Esophagus muscularis mucosa (tissue), 4 donors: Measurements from ENCODE around the gene STAP2. TPM values are rescaled to one million over a fixed set of nuclear protein-coding genes. Genes with fewer than 3 reads are reported as not detected.

Experiments
- DNase-seq: peaks from one replicate; pipeline ENCODE4 v3.0.0-alpha.2; 2017; ENCODE audit errors: extremely low spot score
- H3K27ac ChIP-seq, 4 donors: fragments of 200-600 bp; sonication (generic); replicated peaks in 1 of 4; 1 replicate in 3 of 4; 2 replicates in 1 of 4; pipeline ENCODE4 v1.5.1; 2016 to 2019; ENCODE audit warnings: mild to moderate bottlenecking in 1 of 4
- H3K27me3 ChIP-seq, 4 donors: fragments of 200-600 bp; sonication (generic); one replicate each; pipeline versions ENCODE4 v1.5.1 to v1.6.0; 2016 to 2019
- H3K36me3 ChIP-seq, 4 donors: fragments of 200-600 bp; sonication (generic); one replicate each; pipeline ENCODE4 v1.5.1; 2016 to 2019
- H3K4me1 ChIP-seq, 4 donors: fragments of 200-600 bp; sonication (generic); one replicate each; pipeline ENCODE4 v1.5.1; 2016 to 2019
- H3K4me3 ChIP-seq, 4 donors: fragments of 200-600 bp; sonication (generic); 1 replicate in 2 of 4; 2 replicates in 2 of 4; pipeline ENCODE4 v1.5.1; 2016 to 2019; ENCODE audit warnings: mild to moderate bottlenecking in 4 of 4, moderate library complexity in 1 of 4
- H3K9me3 ChIP-seq, 4 donors: fragments of 200-600 bp; sonication (generic); 1 replicate in 3 of 4; 2 replicates in 1 of 4; pipeline ENCODE4 v1.5.1; 2016 to 2019
- EP300 ChIP-seq: sonication (generic); formaldehyde crosslinking; IDR thresholded peaks from one replicate; pipeline ENCODE4 v1.6.1; 2017; ENCODE audit warnings: antibody characterized with exemption
- POLR2A ChIP-seq: fragments of 450-650 bp; IDR thresholded peaks from one replicate; pipeline ENCODE4 v1.6.1; 2017; ENCODE audit warnings: antibody characterized with exemption, moderate library complexity, mild to moderate bottlenecking, low read depth
- POLR2AphosphoS5 ChIP-seq, 2 donors: sonication (generic); formaldehyde crosslinking; IDR thresholded peaks; one replicate each; pipeline ENCODE4 v1.6.1; 2017; ENCODE audit warnings: antibody characterized with exemption in 2 of 2
- WGBS: methylation state at CpG from one replicate; pipeline ENCODE4 v1.1.5; 2018; 5-methylcytosine and 5-hydroxymethylcytosine counted together
- intact Hi-C: fragments of 100-400 bp; cut with DNase I; formaldehyde crosslinking; loops from one replicate; pipeline ENCODE4 v1.15.1; 2023
- total RNA-seq, 4 donors: library from RNA; depleted of rRNA; stranded (reverse); fragments of >200 nt; gene quantifications; one replicate each; pipeline versions ENCODE4 v1.1.0 to v1.2.1, GENCODE V29; 2016
- TF ChIP-seq, protein P1 (sequence below), 3 experiments: fragments of 200-600 bp in 2 of 3; fragments of 450-650 bp in 1 of 3; sonication (generic) in 2 of 3; IDR thresholded peaks; one replicate each; pipeline ENCODE4 v1.5.1; 2017 to 2019; ENCODE audit warnings: antibody characterized with exemption in 3 of 3, mild to moderate bottlenecking in 2 of 3, moderate library complexity in 1 of 3

The STAP2 gene
- total RNA-seq, 4 donors from 2014 or later, result 0.52 to 3.3 (median 1.7) TPM; not detected in 1

DNA sequence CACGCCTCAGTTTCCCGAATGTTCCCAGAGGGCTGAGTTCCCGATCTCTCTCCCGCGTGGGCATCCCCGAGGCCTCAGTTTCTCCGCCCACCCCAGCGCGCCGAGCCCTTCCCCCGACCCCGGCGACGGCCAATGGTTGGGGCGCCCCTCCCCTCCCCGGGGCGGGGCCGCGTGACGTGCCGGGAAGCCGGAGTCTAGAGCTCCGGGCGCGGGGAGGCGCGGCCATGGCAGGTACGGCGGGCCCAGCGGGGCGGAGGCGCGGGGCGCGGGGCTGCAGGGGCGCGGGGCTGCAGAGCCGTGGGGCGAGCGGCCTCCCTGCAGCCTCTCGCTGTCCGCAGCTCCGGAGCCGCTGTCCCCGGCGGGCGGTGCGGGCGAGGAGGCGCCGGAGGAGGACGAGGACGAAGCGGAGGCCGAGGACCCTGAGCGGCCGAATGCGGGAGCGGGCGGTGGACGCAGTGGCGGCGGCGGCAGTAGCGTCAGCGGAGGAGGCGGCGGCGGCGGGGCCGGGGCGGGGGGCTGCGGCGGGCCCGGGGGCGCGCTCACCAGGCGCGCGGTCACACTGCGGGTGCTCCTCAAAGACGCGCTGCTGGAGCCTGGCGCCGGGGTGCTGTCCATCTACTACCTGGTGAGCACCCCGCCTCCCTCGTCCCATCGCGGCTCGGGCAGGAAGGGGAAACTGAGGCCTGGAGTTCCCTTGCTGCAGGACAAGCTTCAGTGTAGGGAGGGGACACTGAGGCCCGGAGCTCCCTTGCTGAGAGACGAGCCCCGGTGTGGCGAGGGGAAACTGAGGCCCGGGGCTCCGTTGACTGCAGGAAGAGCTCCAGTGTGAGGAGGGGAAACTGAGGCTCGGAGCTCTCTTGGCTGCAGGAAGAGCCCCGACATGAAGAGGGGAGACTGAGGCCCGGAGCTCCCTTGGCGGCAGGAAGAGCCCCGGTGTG, 5.0 kb upstream of the STAP2 start, which contains the start of gene MPND:
Gene MPND, plus strand, starts transcription at position 193 of the 938 bp plus-strand sequence. Its CDS starts 32 bp downstream, at position 225.
- Histone ChIP-seq H3K4me1 (peaks cover 16 to 31% (median 17%) of the 10 kb centered on the region in 4 donors), H3K36me3 (peaks cover 0 to 21% (median 14%) of the 10 kb centered on the region in 4 donors), H3K4me3 (peak within 1 kb of the TSS; percentile 81 to 99 (median 85)), H3K27ac (peak within 1 kb of the TSS; percentile 95 to 97 (median 96)), H3K27me3 (no peaks in the 10 kb centered on the region), H3K9me3 (no peaks in the 10 kb centered on the region)
- intact Hi-C loops, result loop anchor here (2.0 kb wide), 1 partner anchor 55 kb away; no protein-coding TSS in a partner anchor
- WGBS, result 27% methylated on average over 15 of the region's 101 CpGs
- no peak for TF ChIP-seq EP300
- TF ChIP-seq POLR2AphosphoS5 (IDR thresholded peaks at IDR 0.05), result peak; percentile 64 to 76
- TF ChIP-seq, protein P1, sequence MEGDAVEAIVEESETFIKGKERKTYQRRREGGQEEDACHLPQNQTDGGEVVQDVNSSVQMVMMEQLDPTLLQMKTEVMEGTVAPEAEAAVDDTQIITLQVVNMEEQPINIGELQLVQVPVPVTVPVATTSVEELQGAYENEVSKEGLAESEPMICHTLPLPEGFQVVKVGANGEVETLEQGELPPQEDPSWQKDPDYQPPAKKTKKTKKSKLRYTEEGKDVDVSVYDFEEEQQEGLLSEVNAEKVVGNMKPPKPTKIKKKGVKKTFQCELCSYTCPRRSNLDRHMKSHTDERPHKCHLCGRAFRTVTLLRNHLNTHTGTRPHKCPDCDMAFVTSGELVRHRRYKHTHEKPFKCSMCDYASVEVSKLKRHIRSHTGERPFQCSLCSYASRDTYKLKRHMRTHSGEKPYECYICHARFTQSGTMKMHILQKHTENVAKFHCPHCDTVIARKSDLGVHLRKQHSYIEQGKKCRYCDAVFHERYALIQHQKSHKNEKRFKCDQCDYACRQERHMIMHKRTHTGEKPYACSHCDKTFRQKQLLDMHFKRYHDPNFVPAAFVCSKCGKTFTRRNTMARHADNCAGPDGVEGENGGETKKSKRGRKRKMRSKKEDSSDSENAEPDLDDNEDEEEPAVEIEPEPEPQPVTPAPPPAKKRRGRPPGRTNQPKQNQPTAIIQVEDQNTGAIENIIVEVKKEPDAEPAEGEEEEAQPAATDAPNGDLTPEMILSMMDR (IDR thresholded peaks at IDR 0.05), result no peak
- TF ChIP-seq POLR2A, result no peak
- DNase-seq, result peak; percentile 97

DNA sequence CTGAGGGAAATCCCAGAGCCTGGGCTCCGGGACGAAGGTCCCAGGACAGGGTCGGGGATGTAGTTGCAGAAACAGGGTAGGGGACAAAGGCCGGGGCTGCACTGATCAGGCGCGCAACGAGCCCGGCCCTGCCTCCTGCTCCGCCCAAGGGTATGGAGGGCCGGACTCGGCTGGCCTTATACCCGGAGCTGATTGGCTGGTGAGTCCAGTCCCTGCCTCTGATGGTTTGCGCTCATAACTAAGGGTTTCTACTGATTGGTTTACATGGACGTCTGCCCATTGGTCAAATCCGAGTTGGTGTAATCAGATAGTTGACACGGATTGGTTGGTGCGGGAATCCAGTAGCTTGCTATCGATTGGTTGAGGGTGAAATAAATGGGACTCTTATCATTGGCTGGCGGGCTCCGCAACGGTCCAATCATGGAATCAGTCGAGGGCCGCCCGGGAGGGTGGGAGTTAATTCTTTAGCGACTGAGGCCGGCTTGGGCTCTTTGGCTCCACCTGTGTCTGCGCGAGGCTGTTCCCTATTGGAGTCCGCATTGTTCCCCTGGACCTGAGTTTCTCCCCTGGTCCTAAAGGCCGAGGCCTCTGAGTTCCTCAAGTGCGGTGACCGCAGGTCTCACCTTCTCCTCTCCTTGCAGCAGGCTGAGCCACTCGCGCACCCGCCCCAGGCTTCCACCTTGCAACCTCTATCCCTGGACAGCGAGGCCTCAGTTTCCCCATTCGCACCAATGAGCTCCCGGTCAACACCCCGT, 4.2 kb upstream of the STAP2 start:
- H3K27ac ChIP-seq, result peak overlapping the region; percentile 95 to 97 (median 96)
- H3K36me3 ChIP-seq, result peaks cover 0 to 18% (median 13%) of the 10 kb centered on the region in 4 donors
- WGBS, result 1% methylated on average over 20 of the region's 39 CpGs
- intact Hi-C loops, result loop anchor here (2.0 kb wide), 1 partner anchor 56 kb away; no protein-coding TSS in a partner anchor
- no peaks in the 10 kb centered on the region for H3K27me3 ChIP-seq
- peaks cover 19 to 39% (median 26%) of the 10 kb centered on the region in 4 donors for H3K4me1 ChIP-seq
- TF ChIP-seq POLR2AphosphoS5 (IDR thresholded peaks at IDR 0.05), result peak; percentile 93 to 99
- TF ChIP-seq, protein P1 (IDR thresholded peaks at IDR 0.05), result peak in 1 of 3 experiments; percentile 32
- TF ChIP-seq POLR2A, result peak; percentile 77
- no peak for TF ChIP-seq EP300
- H3K9me3 ChIP-seq, result no peaks in the 10 kb centered on the region
- DNase-seq, result peak; percentile 100
- peak overlapping the region; percentile 81 to 99 (median 85) for H3K4me3 ChIP-seq

DNA sequence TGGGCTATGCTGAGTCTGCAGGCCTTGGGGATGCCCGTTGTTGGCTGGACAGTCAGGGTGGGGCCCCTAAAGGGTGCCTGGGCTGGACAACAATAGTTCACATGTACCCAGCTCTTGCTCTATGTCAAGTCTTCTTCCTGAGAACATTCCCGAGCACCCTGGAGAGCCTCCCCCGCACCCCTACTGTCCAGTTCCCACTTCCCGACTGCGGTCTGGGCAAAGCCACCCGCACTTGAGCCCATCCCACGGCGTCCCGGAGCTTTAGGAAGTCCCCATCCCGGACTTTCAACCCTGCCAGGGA, 3.6 kb upstream of the STAP2 start:
- DNase-seq, result no peak
- peaks cover 0 to 14% (median 13%) of the 10 kb centered on the region in 4 donors for H3K36me3 ChIP-seq
- TF ChIP-seq EP300 (no peak), POLR2A (no peak), POLR2AphosphoS5 (IDR thresholded peaks at IDR 0.05) (no peak)
- TF ChIP-seq, protein P1 (IDR thresholded peaks at IDR 0.05), result no peak
- H3K27ac ChIP-seq, result peak overlapping the region; percentile 93 to 97 (median 96)
- 3% methylated on average over 2 of the region's 10 CpGs for WGBS
- H3K4me3 ChIP-seq, result peak overlapping the region; percentile 81 to 99 (median 85)
- no peaks in the 10 kb centered on the region for H3K9me3 ChIP-seq
- peaks cover 21 to 41% (median 26%) of the 10 kb centered on the region in 4 donors for H3K4me1 ChIP-seq
- no peaks in the 10 kb centered on the region for H3K27me3 ChIP-seq
- intact Hi-C loops, result loop anchor here (2.0 kb wide), 1 partner anchor 57 kb away; no protein-coding TSS in a partner anchor

DNA sequence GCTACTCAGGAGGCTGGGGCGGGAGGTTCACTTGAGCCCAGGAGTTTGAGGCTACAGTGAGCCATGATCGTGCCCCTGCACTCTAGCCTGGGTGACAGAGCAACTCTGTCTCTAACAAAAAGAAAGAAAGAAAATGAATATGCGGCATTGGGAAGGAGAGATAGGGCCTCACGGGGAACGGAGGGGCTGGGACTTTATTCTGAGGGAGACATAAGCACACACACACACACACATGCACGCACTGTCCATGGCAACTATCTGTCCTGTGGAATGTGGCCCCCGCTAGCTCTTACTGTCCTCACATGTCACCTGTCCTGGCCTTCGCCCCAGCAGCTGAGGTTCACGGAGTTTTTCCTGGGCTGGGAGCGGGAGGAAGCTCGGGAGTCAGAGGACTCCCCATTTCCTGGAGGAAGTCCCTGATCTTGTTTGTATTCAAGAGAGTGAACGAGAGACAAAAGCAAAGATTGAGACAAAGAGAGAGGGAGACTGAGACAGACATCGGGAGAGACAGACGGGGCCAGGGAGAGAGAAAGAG, 654 bp downstream of the STAP2 start:
- no peak for DNase-seq
- Histone ChIP-seq H3K4me1 (peaks cover 11 to 23% (median 18%) of the 10 kb centered on the region in 4 donors), H3K9me3 (no peaks in the 10 kb centered on the region), H3K36me3 (no peaks in the 10 kb centered on the region), H3K4me3 (peak overlapping the region; percentile 42 to 60 (median 50)), H3K27ac (peak overlapping the region; percentile 18 to 52 (median 43)), H3K27me3 (no peaks in the 10 kb centered on the region)
- intact Hi-C loops, result no loop called here
- TF ChIP-seq, protein P1 (IDR thresholded peaks at IDR 0.05), result no peak
- 27% methylated on average over 14 of the region's 14 CpGs for WGBS
